Testis (tissue), 2 donors: ENCODE measurements around the gene ST3GAL5.

ENCODE experiments used
- POLR2A ChIP-seq: fragments of 450-650 bp; IDR thresholded peaks from one replicate; pipeline ENCODE4 v1.6.1; 2017; ENCODE audit warnings: antibody characterized with exemption, mild to moderate bottlenecking, moderate library complexity
- TF ChIP-seq, protein P1 (sequence below), 3 experiments: fragments of 450-650 bp in 2 of 3; fragments of 200-600 bp in 1 of 3; sonication (generic) in 1 of 3; IDR thresholded peaks; one replicate each; pipeline ENCODE4 v1.5.1; 2016 to 2019; ENCODE audit warnings: antibody characterized with exemption in 3 of 3, mild to moderate bottlenecking in 2 of 3, moderate library complexity in 1 of 3

DNA sequence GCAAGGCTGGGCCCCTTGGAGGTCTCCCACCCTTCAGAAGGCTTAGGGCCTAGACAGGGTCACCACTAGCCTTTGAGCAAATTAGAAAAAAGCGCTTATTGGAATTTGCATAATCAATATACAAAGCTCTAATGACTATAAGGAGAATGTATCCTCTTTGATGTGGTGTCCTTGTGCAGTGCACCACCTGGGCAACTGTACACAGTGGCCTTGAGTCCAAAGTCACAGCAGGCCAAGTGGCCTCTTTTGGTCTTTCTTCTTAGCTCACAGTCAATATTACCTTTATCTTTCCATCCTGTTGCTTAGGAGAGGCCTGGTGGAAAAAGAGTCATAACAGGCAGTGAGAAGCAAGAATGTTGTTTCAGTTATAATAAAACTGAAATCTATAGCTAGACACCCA lies 19.7 kb upstream of the ST3GAL5 start:
- TF ChIP-seq, protein P1, sequence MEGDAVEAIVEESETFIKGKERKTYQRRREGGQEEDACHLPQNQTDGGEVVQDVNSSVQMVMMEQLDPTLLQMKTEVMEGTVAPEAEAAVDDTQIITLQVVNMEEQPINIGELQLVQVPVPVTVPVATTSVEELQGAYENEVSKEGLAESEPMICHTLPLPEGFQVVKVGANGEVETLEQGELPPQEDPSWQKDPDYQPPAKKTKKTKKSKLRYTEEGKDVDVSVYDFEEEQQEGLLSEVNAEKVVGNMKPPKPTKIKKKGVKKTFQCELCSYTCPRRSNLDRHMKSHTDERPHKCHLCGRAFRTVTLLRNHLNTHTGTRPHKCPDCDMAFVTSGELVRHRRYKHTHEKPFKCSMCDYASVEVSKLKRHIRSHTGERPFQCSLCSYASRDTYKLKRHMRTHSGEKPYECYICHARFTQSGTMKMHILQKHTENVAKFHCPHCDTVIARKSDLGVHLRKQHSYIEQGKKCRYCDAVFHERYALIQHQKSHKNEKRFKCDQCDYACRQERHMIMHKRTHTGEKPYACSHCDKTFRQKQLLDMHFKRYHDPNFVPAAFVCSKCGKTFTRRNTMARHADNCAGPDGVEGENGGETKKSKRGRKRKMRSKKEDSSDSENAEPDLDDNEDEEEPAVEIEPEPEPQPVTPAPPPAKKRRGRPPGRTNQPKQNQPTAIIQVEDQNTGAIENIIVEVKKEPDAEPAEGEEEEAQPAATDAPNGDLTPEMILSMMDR (IDR thresholded peaks at IDR 0.05): no peak
- no peak for TF ChIP-seq POLR2A
